ENCODE data around the gene SELENOO. TPM values are rescaled to one million over a fixed set of nuclear protein-coding genes. Genes with fewer than 3 reads are reported as not detected.
A peak's percentile ranks its signal among the peaks of the same experiment; 100 is the strongest.

SELENOO gene
- total RNA-seq, 1 experiment from 2014 or later = 41.3 TPM

DNA sequence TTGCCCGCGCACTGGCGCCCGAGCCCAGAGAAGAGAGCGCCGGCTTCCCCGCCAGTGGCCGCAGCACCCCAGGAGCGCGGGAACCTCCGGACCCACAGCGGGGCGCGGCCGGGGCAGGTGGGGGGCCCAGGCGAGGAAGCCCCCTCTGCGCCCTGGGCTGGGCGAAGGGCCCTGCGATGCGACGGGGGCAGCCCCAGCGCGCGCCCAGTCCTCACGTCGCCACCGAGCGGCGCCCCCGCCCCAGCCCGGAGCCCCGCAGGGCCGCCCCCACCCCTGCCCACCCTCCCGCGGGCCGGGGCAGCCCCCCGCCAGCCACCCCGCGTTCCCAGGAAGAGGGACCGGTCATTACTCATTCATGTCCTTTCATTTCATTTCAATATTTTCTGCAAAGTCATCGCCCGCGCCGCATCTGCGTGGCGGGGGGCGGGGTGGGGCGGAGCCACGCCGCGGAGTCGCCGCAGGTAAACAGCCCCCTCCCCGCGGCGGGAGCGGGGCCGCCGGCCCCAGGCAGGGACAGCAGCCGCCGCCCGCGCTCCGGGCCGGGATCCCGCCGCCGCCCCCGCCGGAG, 31.0 kb upstream of the SELENOO start:
- BruUV-seq (replicated peaks) = no TSS peak
- H3K9me3 ChIP-seq (ENCODE audit: low read depth, low read length, poor library complexity, severe bottlenecking) = no peaks in the 10 kb centered on the region
- intact Hi-C loops (cut with micrococcal nuclease; ENCODE audit: unreplicated experiment) = no loop called here
- POLR2A ChIA-PET (ENCODE audit: low non-redundant PET) = no interaction called here
- TF ChIP-seq EZH2 (IDR thresholded peaks at IDR 0.05; ENCODE audit: borderline replicate concordance, low read depth, low read length, poor library complexity, severe bottlenecking) = no peak
- TF ChIP-seq, protein P1, sequence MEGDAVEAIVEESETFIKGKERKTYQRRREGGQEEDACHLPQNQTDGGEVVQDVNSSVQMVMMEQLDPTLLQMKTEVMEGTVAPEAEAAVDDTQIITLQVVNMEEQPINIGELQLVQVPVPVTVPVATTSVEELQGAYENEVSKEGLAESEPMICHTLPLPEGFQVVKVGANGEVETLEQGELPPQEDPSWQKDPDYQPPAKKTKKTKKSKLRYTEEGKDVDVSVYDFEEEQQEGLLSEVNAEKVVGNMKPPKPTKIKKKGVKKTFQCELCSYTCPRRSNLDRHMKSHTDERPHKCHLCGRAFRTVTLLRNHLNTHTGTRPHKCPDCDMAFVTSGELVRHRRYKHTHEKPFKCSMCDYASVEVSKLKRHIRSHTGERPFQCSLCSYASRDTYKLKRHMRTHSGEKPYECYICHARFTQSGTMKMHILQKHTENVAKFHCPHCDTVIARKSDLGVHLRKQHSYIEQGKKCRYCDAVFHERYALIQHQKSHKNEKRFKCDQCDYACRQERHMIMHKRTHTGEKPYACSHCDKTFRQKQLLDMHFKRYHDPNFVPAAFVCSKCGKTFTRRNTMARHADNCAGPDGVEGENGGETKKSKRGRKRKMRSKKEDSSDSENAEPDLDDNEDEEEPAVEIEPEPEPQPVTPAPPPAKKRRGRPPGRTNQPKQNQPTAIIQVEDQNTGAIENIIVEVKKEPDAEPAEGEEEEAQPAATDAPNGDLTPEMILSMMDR (conservative IDR thresholded peaks at IDR 0.05; ENCODE audit: low read depth, low read length) = no peak
- H3K4me3 ChIP-seq (ENCODE audit: low read depth, low read length, poor library complexity, severe bottlenecking) = peak overlapping the region; percentile 54
- no peaks in the 10 kb centered on the region for H3K36me3 ChIP-seq (ENCODE audit: insufficient read depth, low read length, poor library complexity, severe bottlenecking)
- peaks cover 4% of the 10 kb centered on the region for H3K4me1 ChIP-seq (ENCODE audit: insufficient read depth, low read length, poor library complexity, severe bottlenecking)
- no peak overlapping the region for H3K27ac ChIP-seq (ENCODE audit: low read depth, low read length, poor library complexity, severe bottlenecking)
- CTCF ChIA-PET = no interaction called here
- no peaks in the 10 kb centered on the region for H3K27me3 ChIP-seq (replicated peaks; ENCODE audit: insufficient read depth, low read depth, low read length, poor library complexity)
- DNase-seq (ENCODE audit: low spot score) = peak; percentile 45

DNA sequence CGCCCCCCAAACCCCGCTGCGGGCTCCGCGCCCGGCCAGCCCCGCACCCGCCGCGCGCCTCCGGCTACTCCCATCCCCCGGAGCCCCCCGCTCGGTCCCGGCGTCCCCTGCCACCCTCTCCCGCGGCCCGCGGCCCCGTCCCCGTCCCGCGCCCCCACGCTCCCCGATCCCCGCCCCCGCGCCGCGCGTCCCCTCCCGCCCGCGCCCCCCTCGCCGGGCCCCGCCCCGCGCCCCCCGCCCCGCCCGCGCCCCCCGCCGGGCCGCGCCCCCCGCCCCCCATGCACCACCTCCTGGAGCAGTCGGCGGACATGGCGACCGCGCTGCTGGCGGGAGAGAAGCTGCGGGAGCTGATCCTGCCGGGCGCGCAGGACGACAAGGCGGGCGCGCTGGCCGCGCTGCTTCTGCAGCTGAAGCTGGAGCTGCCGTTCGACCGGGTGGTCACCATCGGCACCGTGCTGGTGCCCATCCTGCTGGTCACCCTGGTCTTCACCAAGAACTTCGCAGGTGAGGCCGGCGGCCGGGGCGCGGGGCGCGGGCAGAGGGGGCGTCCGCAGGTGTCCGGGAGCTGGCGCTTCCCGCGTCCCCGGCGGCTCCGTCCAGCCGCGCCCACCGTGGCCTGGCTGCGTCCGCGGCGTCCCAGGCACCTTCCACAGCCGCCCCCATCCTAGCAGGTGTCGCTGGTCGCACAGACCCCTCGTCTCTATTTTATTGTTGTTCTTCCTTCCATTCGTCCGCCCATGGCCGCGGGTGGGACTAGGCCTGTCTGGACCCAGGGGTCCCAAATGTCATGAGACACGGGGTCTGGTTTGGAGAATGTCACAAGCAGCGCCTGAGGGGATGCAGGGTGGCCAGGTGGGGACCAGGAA, 30.1 kb upstream of the SELENOO start, which contains the start of gene PANX2:
Gene PANX2 (plus strand): TSS at position 279 of the 866 bp plus-strand sequence. CDS start 0 bp downstream, at position 279.
- Histone ChIP-seq H3K4me3 (ENCODE audit: low read depth, low read length, poor library complexity, severe bottlenecking) (peak within 1 kb of the TSS; percentile 54), H3K27me3 (replicated peaks; ENCODE audit: insufficient read depth, low read depth, low read length, poor library complexity) (no peaks in the 10 kb centered on the region), H3K9me3 (ENCODE audit: low read depth, low read length, poor library complexity, severe bottlenecking) (no peaks in the 10 kb centered on the region), H3K4me1 (ENCODE audit: insufficient read depth, low read length, poor library complexity, severe bottlenecking) (peaks cover 4% of the 10 kb centered on the region), H3K36me3 (ENCODE audit: insufficient read depth, low read length, poor library complexity, severe bottlenecking) (no peaks in the 10 kb centered on the region), H3K27ac (ENCODE audit: low read depth, low read length, poor library complexity, severe bottlenecking) (peak within 1 kb of the TSS; percentile 47)
- ChIA-PET POLR2A (ENCODE audit: low non-redundant PET) (no interaction called here), CTCF (no interaction called here)
- no peak for TF ChIP-seq EZH2 (IDR thresholded peaks at IDR 0.05; ENCODE audit: borderline replicate concordance, low read depth, low read length, poor library complexity, severe bottlenecking)
- intact Hi-C loops (cut with micrococcal nuclease; ENCODE audit: unreplicated experiment) = no loop called here
- no peak for DNase-seq (ENCODE audit: low spot score)
- no TSS peak for BruUV-seq (replicated peaks)

DNA sequence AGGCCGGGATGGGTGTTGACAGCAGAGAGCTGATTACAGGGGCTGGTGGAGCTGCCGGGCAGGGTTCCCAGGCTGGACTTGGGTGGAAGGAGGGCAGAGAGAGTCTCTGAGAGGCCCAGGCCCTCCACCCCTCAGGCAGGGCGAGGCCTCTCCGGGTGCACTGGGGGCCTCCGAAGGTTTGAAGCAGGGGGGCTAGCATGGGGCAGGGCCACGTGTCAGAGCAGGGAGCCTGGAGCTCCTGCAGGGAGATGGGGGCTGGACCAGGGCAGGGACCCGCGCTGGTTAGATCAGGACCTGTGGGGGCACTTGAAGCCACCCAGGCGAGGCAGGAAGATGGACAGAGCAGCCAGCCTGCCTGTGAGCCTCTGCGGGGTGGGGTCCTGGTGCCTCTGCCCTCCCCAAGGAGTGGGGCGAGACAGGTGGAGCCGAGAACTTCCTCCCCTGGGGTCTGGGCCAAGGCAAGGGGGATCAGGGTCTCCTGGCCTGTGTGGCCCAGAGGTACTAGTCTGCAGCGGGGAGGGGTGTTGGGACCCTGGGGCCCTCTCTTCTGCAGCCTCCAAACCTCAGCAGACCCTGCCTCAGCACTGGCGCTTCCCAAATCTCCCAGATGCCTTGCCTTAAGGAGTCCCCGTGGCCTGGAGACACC, 29.4 kb upstream of the SELENOO start:
- DNase-seq (ENCODE audit: low spot score) = no peak
- POLR2A ChIA-PET (ENCODE audit: low non-redundant PET) = no interaction called here
- Histone ChIP-seq H3K4me3 (ENCODE audit: low read depth, low read length, poor library complexity, severe bottlenecking) (peak overlapping the region; percentile 54), H3K27ac (ENCODE audit: low read depth, low read length, poor library complexity, severe bottlenecking) (no peak overlapping the region), H3K36me3 (ENCODE audit: insufficient read depth, low read length, poor library complexity, severe bottlenecking) (no peaks in the 10 kb centered on the region), H3K9me3 (ENCODE audit: low read depth, low read length, poor library complexity, severe bottlenecking) (no peaks in the 10 kb centered on the region), H3K27me3 (replicated peaks; ENCODE audit: insufficient read depth, low read depth, low read length, poor library complexity) (no peaks in the 10 kb centered on the region), H3K4me1 (ENCODE audit: insufficient read depth, low read length, poor library complexity, severe bottlenecking) (peaks cover 4% of the 10 kb centered on the region)
- TSS peak; percentile 49 for BruUV-seq (replicated peaks)
- intact Hi-C loops (cut with micrococcal nuclease; ENCODE audit: unreplicated experiment) = no loop called here
- CTCF ChIA-PET = no interaction called here
- TF ChIP-seq EZH2 (IDR thresholded peaks at IDR 0.05; ENCODE audit: borderline replicate concordance, low read depth, low read length, poor library complexity, severe bottlenecking) = no peak
- TF ChIP-seq, protein P1 (conservative IDR thresholded peaks at IDR 0.05; ENCODE audit: low read depth, low read length) = no peak

Data from A673 (cell line).